ENCODE measurements around the gene HEPHL1.
"Not testable (repeated sequence)": the region's sequence is repeated elsewhere in the genome, so short reads cannot be mapped to it uniquely, and the experiment has no call there.

The HEPHL1 gene

GRCh38 chr11:94020777-94021481, at the start of gene HEPHL1:
Gene HEPHL1 (plus strand): TSS chr11:94021354. CDS start chr11:94021369, 15 bp downstream.
- no peak within 1 kb of the TSS for H3K4me3 Mint-ChIP-seq
- no peaks in the 10 kb centered on the region for H3K4me1 Mint-ChIP-seq
- no peaks in the 10 kb centered on the region for H3K36me3 Mint-ChIP-seq
- ATAC-seq (ENCODE audit: low read depth) (no peak), DNase-seq (ENCODE audit: low spot score in 2 of 2) (no peak)
- no peaks in the 10 kb centered on the region for H3K9me3 Mint-ChIP-seq
- H3K27ac Mint-ChIP-seq: no peak within 1 kb of the TSS
- peaks cover 4% of the 10 kb centered on the region for H3K27me3 Mint-ChIP-seq

GRCh38 chr11:93972790-93973189, 48.4 kb upstream of the HEPHL1 start:
- Mint-ChIP-seq H3K27ac (no peak overlapping the region), H3K27me3 (peaks cover 4% of the 10 kb centered on the region), H3K9me3 (peaks cover 10% of the 10 kb centered on the region), H3K4me3 (no peak overlapping the region), H3K4me1 (no peaks in the 10 kb centered on the region), H3K36me3 (no peaks in the 10 kb centered on the region)
- DNase-seq (ENCODE audit: low spot score in 2 of 2) (no peak), ATAC-seq (ENCODE audit: low read depth) (no peak)

GRCh38 chr11:93973322-93974051, 47.7 kb upstream of the HEPHL1 start:
- not testable (repeated sequence) for H3K4me1 Mint-ChIP-seq; H3K36me3 Mint-ChIP-seq; DNase-seq (ENCODE audit: low spot score in 2 of 2); H3K4me3 Mint-ChIP-seq; H3K27ac Mint-ChIP-seq; H3K27me3 Mint-ChIP-seq; ATAC-seq (ENCODE audit: low read depth)
- peaks cover 10% of the 10 kb centered on the region for H3K9me3 Mint-ChIP-seq

GRCh38 chr11:93974759-93975158, 46.4 kb upstream of the HEPHL1 start:
- H3K4me1 Mint-ChIP-seq: no peaks in the 10 kb centered on the region
- H3K27me3 Mint-ChIP-seq: peaks cover 5% of the 10 kb centered on the region
- no peak overlapping the region for H3K27ac Mint-ChIP-seq
- DNase-seq (ENCODE audit: low spot score in 2 of 2): no peak
- peaks cover 10% of the 10 kb centered on the region for H3K9me3 Mint-ChIP-seq
- no peak overlapping the region for H3K4me3 Mint-ChIP-seq
- ATAC-seq (ENCODE audit: low read depth): no peak
- H3K36me3 Mint-ChIP-seq: no peaks in the 10 kb centered on the region

GRCh38 chr11:93976577-93977254, 44.4 kb upstream of the HEPHL1 start:
- H3K36me3 Mint-ChIP-seq; H3K27ac Mint-ChIP-seq; H3K4me3 Mint-ChIP-seq; H3K4me1 Mint-ChIP-seq; ATAC-seq (ENCODE audit: low read depth); H3K27me3 Mint-ChIP-seq; DNase-seq (ENCODE audit: low spot score in 2 of 2): not testable (repeated sequence)
- peaks cover 10% of the 10 kb centered on the region for H3K9me3 Mint-ChIP-seq

GRCh38 chr11:93983542-93984195, 37.5 kb upstream of the HEPHL1 start:
- Mint-ChIP-seq H3K36me3 (no peaks in the 10 kb centered on the region), H3K4me1 (no peaks in the 10 kb centered on the region), H3K9me3 (peaks cover 3% of the 10 kb centered on the region), H3K4me3 (no peak overlapping the region), H3K27ac (no peak overlapping the region), H3K27me3 (peaks cover 6% of the 10 kb centered on the region)
- ATAC-seq (ENCODE audit: low read depth) (no peak), DNase-seq (ENCODE audit: low spot score in 2 of 2) (no peak)

GRCh38 chr11:93984196-93984567, 37.0 kb upstream of the HEPHL1 start:
- H3K9me3 Mint-ChIP-seq: peaks cover 4% of the 10 kb centered on the region
- H3K36me3 Mint-ChIP-seq: no peaks in the 10 kb centered on the region
- H3K4me1 Mint-ChIP-seq: no peaks in the 10 kb centered on the region
- DNase-seq (ENCODE audit: low spot score in 2 of 2): no peak
- no peak overlapping the region for H3K27ac Mint-ChIP-seq
- peaks cover 6% of the 10 kb centered on the region for H3K27me3 Mint-ChIP-seq
- H3K4me3 Mint-ChIP-seq: no peak overlapping the region
- no peak for ATAC-seq (ENCODE audit: low read depth)

GRCh38 chr11:93984936-93985335, 36.2 kb upstream of the HEPHL1 start:
- no peaks in the 10 kb centered on the region for H3K4me1 Mint-ChIP-seq
- no peaks in the 10 kb centered on the region for H3K36me3 Mint-ChIP-seq
- peaks cover 4% of the 10 kb centered on the region for H3K9me3 Mint-ChIP-seq
- no peak overlapping the region for H3K27ac Mint-ChIP-seq
- DNase-seq (ENCODE audit: low spot score in 2 of 2) (no peak), ATAC-seq (ENCODE audit: low read depth) (no peak)
- no peak overlapping the region for H3K4me3 Mint-ChIP-seq
- peaks cover 4% of the 10 kb centered on the region for H3K27me3 Mint-ChIP-seq

GRCh38 chr11:93986716-93987115, 34.4 kb upstream of the HEPHL1 start:
- no peak overlapping the region for H3K27ac Mint-ChIP-seq
- H3K27me3 Mint-ChIP-seq: peaks cover 4% of the 10 kb centered on the region
- H3K9me3 Mint-ChIP-seq: peaks cover 4% of the 10 kb centered on the region
- no peak for DNase-seq (ENCODE audit: low spot score in 2 of 2)
- no peak for ATAC-seq (ENCODE audit: low read depth)
- no peaks in the 10 kb centered on the region for H3K36me3 Mint-ChIP-seq
- no peak overlapping the region for H3K4me3 Mint-ChIP-seq
- no peaks in the 10 kb centered on the region for H3K4me1 Mint-ChIP-seq

GRCh38 chr11:93988455-93988854, 32.7 kb upstream of the HEPHL1 start:
- ATAC-seq (ENCODE audit: low read depth): no peak
- Mint-ChIP-seq H3K27me3 (peaks cover 4% of the 10 kb centered on the region), H3K4me3 (no peak overlapping the region), H3K4me1 (no peaks in the 10 kb centered on the region), H3K9me3 (peaks cover 7% of the 10 kb centered on the region), H3K27ac (no peak overlapping the region), H3K36me3 (peaks cover 2% of the 10 kb centered on the region)
- DNase-seq (ENCODE audit: low spot score in 2 of 2): no peak

GRCh38 chr11:93988912-93989311, 32.2 kb upstream of the HEPHL1 start:
- H3K27me3 Mint-ChIP-seq: peaks cover 4% of the 10 kb centered on the region
- DNase-seq (ENCODE audit: low spot score in 2 of 2) (no peak), ATAC-seq (ENCODE audit: low read depth) (no peak)
- H3K4me1 Mint-ChIP-seq: no peaks in the 10 kb centered on the region
- peaks cover 2% of the 10 kb centered on the region for H3K36me3 Mint-ChIP-seq
- no peak overlapping the region for H3K27ac Mint-ChIP-seq
- H3K9me3 Mint-ChIP-seq: peaks cover 7% of the 10 kb centered on the region
- no peak overlapping the region for H3K4me3 Mint-ChIP-seq

GRCh38 chr11:93993747-93994146, 27.4 kb upstream of the HEPHL1 start:
- Mint-ChIP-seq H3K4me1 (no peaks in the 10 kb centered on the region), H3K36me3 (peaks cover 2% of the 10 kb centered on the region), H3K27me3 (no peaks in the 10 kb centered on the region), H3K9me3 (peaks cover 10% of the 10 kb centered on the region), H3K27ac (no peak overlapping the region), H3K4me3 (no peak overlapping the region)
- ATAC-seq (ENCODE audit: low read depth): no peak
- DNase-seq (ENCODE audit: low spot score in 2 of 2): no peak

GRCh38 chr11:93997741-93998140, 23.4 kb upstream of the HEPHL1 start:
- Mint-ChIP-seq H3K27ac (no peak overlapping the region), H3K36me3 (peaks cover 2% of the 10 kb centered on the region), H3K4me1 (no peaks in the 10 kb centered on the region), H3K9me3 (peaks cover 11% of the 10 kb centered on the region), H3K27me3 (no peaks in the 10 kb centered on the region), H3K4me3 (no peak overlapping the region)
- DNase-seq (ENCODE audit: low spot score in 2 of 2): no peak
- no peak for ATAC-seq (ENCODE audit: low read depth)

GRCh38 chr11:94000659-94001058, 20.5 kb upstream of the HEPHL1 start:
- Mint-ChIP-seq H3K27me3 (no peaks in the 10 kb centered on the region), H3K9me3 (peaks cover 6% of the 10 kb centered on the region), H3K27ac (no peak overlapping the region), H3K4me1 (no peaks in the 10 kb centered on the region), H3K4me3 (no peak overlapping the region), H3K36me3 (no peaks in the 10 kb centered on the region)
- ATAC-seq (ENCODE audit: low read depth): no peak
- no peak for DNase-seq (ENCODE audit: low spot score in 2 of 2)
